ENCODE data around the gene CYP2U1.

Gene CYP2U1

GRCh38 chr4:107930821-107931774 lies at the start of gene CYP2U1:
Gene CYP2U1 (plus strand): TSS chr4:107931549. CDS start chr4:107931644, 95 bp downstream.
- TF ChIP-seq ZNF274 (IDR thresholded peaks at IDR 0.05; ENCODE audit: low read depth, low read length): no peak

GRCh38 chr4:107885865-107886264 lies 45.5 kb upstream of the CYP2U1 start:
- TF ChIP-seq ZNF274 (IDR thresholded peaks at IDR 0.05; ENCODE audit: low read depth, low read length): no peak
- H3K4me3 ChIP-seq (ENCODE audit: low read length): no peak overlapping the region

More at GRCh38 chr4:107930821-107931774, at the start of gene CYP2U1:
- peak within 1 kb of the TSS; percentile 83 for H3K4me3 ChIP-seq (ENCODE audit: low read length)

- no peak for TF ChIP-seq ZNF274 (IDR thresholded peaks at IDR 0.05; ENCODE audit: low read depth, low read length)
Observed at GRCh38 chr4:107888237-107888636, 43.1 kb upstream of the CYP2U1 start.

GRCh38 chr4:107890779-107891178 lies 40.6 kb upstream of the CYP2U1 start:
- no peak overlapping the region for H3K4me3 ChIP-seq (ENCODE audit: low read length)
- TF ChIP-seq ZNF274 (IDR thresholded peaks at IDR 0.05; ENCODE audit: low read depth, low read length): no peak

More at GRCh38 chr4:107888237-107888636, 43.1 kb upstream of the CYP2U1 start:
- no peak overlapping the region for H3K4me3 ChIP-seq (ENCODE audit: low read length)

- TF ChIP-seq ZNF274 (IDR thresholded peaks at IDR 0.05; ENCODE audit: low read depth, low read length): no peak
- no peak overlapping the region for H3K4me3 ChIP-seq (ENCODE audit: low read length)
Observed at GRCh38 chr4:107891299-107891698, 40.0 kb upstream of the CYP2U1 start.

- no peak for TF ChIP-seq ZNF274 (IDR thresholded peaks at IDR 0.05; ENCODE audit: low read depth, low read length)
- no peak overlapping the region for H3K4me3 ChIP-seq (ENCODE audit: low read length)
Observed at GRCh38 chr4:107893171-107894137, 37.9 kb upstream of the CYP2U1 start.

- no peak overlapping the region for H3K4me3 ChIP-seq (ENCODE audit: low read length)
- no peak for TF ChIP-seq ZNF274 (IDR thresholded peaks at IDR 0.05; ENCODE audit: low read depth, low read length)
Observed at GRCh38 chr4:107894138-107894603, 37.2 kb upstream of the CYP2U1 start.

GRCh38 chr4:107896158-107896645 lies 35.1 kb upstream of the CYP2U1 start:
- H3K4me3 ChIP-seq (ENCODE audit: low read length): no peak overlapping the region
- no peak for TF ChIP-seq ZNF274 (IDR thresholded peaks at IDR 0.05; ENCODE audit: low read depth, low read length)

- no peak overlapping the region for H3K4me3 ChIP-seq (ENCODE audit: low read length)
- TF ChIP-seq ZNF274 (IDR thresholded peaks at IDR 0.05; ENCODE audit: low read depth, low read length): no peak
Observed at GRCh38 chr4:107896646-107897045, 34.7 kb upstream of the CYP2U1 start.

- no peak for TF ChIP-seq ZNF274 (IDR thresholded peaks at IDR 0.05; ENCODE audit: low read depth, low read length)
- H3K4me3 ChIP-seq (ENCODE audit: low read length): no peak overlapping the region
Observed at GRCh38 chr4:107897823-107898222, 33.5 kb upstream of the CYP2U1 start.

GRCh38 chr4:107900067-107900466 lies 31.3 kb upstream of the CYP2U1 start:
- TF ChIP-seq ZNF274 (IDR thresholded peaks at IDR 0.05; ENCODE audit: low read depth, low read length): no peak
- no peak overlapping the region for H3K4me3 ChIP-seq (ENCODE audit: low read length)

- TF ChIP-seq ZNF274 (IDR thresholded peaks at IDR 0.05; ENCODE audit: low read depth, low read length): no peak
- H3K4me3 ChIP-seq (ENCODE audit: low read length): no peak overlapping the region
Observed at GRCh38 chr4:107900508-107900907, 30.8 kb upstream of the CYP2U1 start.

- no peak overlapping the region for H3K4me3 ChIP-seq (ENCODE audit: low read length)
- no peak for TF ChIP-seq ZNF274 (IDR thresholded peaks at IDR 0.05; ENCODE audit: low read depth, low read length)
Observed at GRCh38 chr4:107901213-107901934, 30.0 kb upstream of the CYP2U1 start.

Measured in GM08714 (cell line).